GM12891 (cell line): ENCODE measurements around the gene METTL21A.

Experiments used
- POLR2A ChIP-seq: IDR thresholded peaks from 2 replicates; pipeline ENCODE4 v1.6.1; 2011; ENCODE audit warnings: low read depth, low read length, control low read depth
- POLR2AphosphoS5 ChIP-seq: IDR thresholded peaks from 2 replicates; pipeline ENCODE4 v1.6.1; 2011; ENCODE audit warnings: low read depth, low read length, control low read depth
- TAF1 ChIP-seq: IDR thresholded peaks from 2 replicates; pipeline ENCODE4 v1.6.1; 2011; ENCODE audit warnings: low read depth, low read length, control low read depth

- TF ChIP-seq POLR2AphosphoS5: no peak
- no peak for TF ChIP-seq TAF1
- TF ChIP-seq POLR2A: no peak
Observed at GRCh38 chr2:207614824-207615223, 10.4 kb downstream of the METTL21A start.
